KOPT-K1 (cell line): ENCODE data around the gene SSTR1.
"Not testable (repeated sequence)": the region's sequence is repeated elsewhere in the genome, so short reads cannot be mapped to it uniquely, and the experiment has no call there.

Experiments used
- H3K27ac ChIP-seq: fragments of 200-600 bp; sonication (generic); 2 replicates; pipeline ENCODE4 v1.5.1; 2016; ENCODE audit warnings: antibody characterized with exemption, mild to moderate bottlenecking, low read depth, low read length; ENCODE audit not compliant: poor library complexity, severe bottlenecking
- H3K36me3 ChIP-seq: fragments of 200-600 bp; sonication (generic); 2 replicates; pipeline ENCODE4 v1.5.1; 2017; ENCODE audit warnings: antibody characterized with exemption, mild to moderate bottlenecking, low read length, moderate library complexity; ENCODE audit not compliant: insufficient read depth
- H3K9me3 ChIP-seq: fragments of 200-600 bp; sonication (generic); 2 replicates; pipeline ENCODE4 v1.5.1; 2017; ENCODE audit warnings: antibody characterized with exemption, low read length, mild to moderate bottlenecking; ENCODE audit not compliant: insufficient read depth, poor library complexity, severe bottlenecking

Gene SSTR1, protein sequence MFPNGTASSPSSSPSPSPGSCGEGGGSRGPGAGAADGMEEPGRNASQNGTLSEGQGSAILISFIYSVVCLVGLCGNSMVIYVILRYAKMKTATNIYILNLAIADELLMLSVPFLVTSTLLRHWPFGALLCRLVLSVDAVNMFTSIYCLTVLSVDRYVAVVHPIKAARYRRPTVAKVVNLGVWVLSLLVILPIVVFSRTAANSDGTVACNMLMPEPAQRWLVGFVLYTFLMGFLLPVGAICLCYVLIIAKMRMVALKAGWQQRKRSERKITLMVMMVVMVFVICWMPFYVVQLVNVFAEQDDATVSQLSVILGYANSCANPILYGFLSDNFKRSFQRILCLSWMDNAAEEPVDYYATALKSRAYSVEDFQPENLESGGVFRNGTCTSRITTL

DNA sequence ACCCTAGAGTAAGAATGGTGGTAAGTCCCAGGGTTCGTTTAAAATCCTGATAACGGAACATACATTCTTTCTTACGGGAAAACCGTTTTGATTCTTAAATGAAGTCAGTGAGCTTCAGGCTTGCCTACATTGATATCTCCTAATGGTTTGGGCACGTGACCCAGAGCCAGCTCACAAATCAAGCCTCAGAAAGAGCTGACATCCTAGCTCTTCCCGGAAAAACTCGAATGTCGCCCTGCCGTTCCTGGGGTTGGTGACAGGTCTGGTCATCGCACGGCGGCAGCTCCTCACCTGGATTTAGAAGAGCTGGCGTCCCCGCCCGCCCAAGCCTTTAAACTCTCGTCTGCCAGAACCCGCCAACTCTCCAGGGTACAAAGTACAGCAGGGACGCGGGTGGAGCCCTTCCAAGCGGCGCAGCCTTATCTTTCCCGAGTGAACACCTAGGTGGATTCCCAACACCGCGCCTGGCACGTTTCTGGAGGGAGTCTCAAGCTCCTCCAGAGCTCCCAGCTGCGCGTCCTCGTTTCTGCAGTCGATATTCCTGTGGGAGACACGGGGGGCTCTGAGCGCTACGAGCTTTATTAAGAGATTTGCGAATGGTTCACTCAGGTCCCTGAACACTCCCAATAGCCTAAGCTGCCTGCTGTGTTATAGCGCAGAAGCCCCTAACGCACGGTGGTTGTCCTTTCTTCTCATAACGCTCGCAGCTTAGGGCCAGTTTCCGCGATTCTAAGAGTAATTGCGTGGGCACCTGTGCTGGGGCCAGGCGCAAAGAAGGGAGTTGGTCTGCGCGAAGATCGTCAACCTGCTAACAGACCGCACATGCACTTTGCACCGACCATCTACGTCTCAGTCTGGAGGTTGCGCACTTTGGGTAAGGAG is at the start of gene SSTR1:
SSTR1 (plus strand) TSS at position 169 of the 882 bp plus-strand sequence. CDS start 1,486 bp downstream, outside the sequence.
- Histone ChIP-seq H3K36me3 (no peaks in the 10 kb centered on the region), H3K27ac (no peak within 1 kb of the TSS), H3K9me3 (peaks cover 35% of the 10 kb centered on the region)

DNA sequence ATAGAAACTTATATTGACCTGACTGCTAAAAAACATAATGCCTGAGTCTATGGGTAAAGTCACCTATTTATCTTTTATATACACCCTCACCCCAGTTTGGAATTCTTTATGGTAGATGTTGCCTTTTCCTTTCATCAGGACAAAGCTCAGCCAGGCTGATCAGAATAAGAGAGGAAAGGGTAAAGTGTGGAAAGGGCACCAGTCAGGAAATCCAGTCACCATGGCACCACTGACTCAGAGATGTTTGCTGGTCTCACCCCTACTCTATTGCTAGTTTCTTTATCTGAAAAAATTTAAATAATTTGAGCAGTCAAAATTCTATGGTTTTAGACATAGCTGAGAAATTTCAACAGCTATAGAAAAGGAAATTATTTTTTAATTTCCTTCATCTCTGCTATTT is 49.2 kb upstream of the SSTR1 start:
- no peak overlapping the region for H3K27ac ChIP-seq
- no peaks in the 10 kb centered on the region for H3K9me3 ChIP-seq
- no peaks in the 10 kb centered on the region for H3K36me3 ChIP-seq

DNA sequence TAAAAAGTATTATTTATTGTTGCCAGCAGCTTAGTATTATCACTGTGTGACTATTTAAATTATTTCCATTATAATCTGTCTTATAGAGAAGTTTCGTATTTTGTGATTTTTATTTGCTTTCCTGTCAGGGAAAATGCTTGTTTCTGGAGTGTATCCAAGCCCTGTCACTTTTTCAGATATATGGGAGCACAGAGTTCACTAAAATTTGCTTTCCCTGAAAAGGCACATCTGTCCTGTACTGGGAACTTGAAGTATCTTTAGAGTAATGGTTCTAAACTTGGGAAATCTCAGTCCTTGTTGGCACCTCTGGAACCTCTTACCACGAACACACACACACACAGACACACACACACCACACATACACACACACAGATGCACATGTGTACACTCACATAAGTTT is 39.3 kb upstream of the SSTR1 start:
- H3K9me3 ChIP-seq = no peaks in the 10 kb centered on the region
- no peak overlapping the region for H3K27ac ChIP-seq
- no peaks in the 10 kb centered on the region for H3K36me3 ChIP-seq

DNA sequence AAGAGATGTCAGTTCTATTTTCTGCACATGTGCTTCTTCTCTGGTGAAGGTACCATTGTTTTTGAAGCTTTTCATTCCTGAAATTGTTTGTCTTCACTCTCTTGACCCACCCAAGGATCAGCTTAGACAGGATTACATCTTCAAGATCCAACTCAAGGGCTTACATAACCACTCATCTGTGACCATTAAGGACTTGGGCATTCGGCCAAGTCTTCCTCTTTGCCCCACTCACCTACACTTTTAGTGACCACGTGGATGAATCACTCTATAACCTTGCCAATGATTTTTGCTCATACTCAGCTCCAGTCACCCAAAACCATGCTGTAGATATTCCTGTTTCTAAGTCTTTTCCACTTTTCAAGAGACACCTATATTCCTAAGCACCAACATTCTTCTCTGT is 36.5 kb upstream of the SSTR1 start:
- no peaks in the 10 kb centered on the region for H3K9me3 ChIP-seq
- no peaks in the 10 kb centered on the region for H3K36me3 ChIP-seq
- no peak overlapping the region for H3K27ac ChIP-seq

DNA sequence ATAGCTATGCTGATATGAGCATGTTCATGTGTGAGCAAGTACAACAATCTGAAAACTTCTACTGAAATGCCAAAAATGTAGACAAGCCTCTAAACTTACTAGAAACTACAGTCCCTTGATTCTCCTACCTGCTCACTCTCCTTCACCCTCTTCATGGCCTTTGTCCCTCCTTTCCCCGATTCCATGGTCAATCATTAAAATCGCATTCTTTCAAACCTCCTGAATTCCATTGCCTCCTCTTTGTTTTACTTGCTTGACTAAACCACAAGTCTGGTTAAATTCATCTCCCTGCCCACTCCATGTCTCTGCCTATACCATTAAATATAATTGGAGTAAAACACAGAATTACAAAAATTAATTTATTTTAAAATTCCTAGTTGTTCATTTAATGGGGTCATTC is 33.0 kb upstream of the SSTR1 start:
- Histone ChIP-seq H3K27ac (no peak overlapping the region), H3K9me3 (no peaks in the 10 kb centered on the region)

DNA sequence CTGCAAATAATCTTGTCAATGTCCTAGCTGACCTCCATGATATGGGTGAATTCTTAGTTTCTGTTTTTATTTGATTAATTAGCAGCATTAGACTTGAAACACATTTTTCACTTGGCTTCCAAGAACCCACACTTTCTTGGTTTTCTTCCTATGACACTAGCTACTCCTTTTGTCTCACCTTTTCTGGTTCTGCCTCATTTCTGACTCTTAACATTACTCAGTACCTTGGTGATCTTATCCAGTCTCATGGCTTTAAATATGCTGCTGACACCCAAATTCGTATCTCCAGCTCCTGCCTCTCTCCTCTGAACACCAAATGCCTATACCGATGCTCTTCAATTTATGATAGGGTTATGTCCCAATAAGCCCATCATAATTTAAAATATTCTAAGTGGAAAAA is 32.0 kb upstream of the SSTR1 start:
- Histone ChIP-seq H3K27ac (no peak overlapping the region), H3K9me3 (no peaks in the 10 kb centered on the region), H3K36me3 (no peaks in the 10 kb centered on the region)

More for the DNA sequence above, 33.0 kb upstream of the SSTR1 start:
- no peaks in the 10 kb centered on the region for H3K36me3 ChIP-seq

DNA sequence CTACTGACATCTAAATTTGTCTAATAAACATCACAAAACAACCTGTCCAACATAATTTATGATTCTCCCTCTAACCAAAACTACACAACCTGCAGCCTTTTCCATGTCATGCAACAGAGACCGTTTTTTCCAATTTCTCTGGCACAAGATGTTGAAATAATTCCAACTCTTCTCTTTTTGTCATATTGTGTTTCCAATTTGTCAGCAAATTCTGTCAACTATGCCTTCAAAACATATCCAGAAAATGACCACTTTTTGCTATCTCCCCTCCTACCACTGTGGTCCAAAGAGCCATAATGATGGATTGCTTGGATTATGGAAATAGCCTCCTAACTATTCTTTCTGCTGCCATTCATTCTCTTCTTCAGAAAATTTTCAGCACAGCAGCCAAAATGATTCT is 31.3 kb upstream of the SSTR1 start:
- Histone ChIP-seq H3K36me3 (no peaks in the 10 kb centered on the region), H3K9me3 (no peaks in the 10 kb centered on the region), H3K27ac (no peak overlapping the region)

DNA sequence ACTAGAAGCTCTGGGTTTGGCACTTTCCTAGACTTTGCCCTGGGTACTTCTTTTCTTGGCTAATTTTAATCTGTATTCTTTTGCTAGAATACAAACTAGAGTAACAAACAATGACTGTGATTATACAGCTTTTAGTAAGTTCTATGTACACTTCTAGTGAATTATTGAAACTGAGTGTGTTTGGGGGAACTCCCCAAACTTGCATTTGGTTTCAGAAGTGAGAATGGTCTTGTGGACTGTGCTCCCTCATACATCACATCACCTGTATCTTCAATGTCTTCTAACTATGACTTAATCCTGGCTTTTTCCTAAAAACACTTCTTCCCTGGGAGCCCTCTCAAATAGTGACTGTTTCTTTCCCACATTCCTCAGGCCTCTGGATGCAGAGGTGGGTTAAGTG is 23.6 kb upstream of the SSTR1 start:
- no peak overlapping the region for H3K27ac ChIP-seq
- no peaks in the 10 kb centered on the region for H3K9me3 ChIP-seq
- no peaks in the 10 kb centered on the region for H3K36me3 ChIP-seq

DNA sequence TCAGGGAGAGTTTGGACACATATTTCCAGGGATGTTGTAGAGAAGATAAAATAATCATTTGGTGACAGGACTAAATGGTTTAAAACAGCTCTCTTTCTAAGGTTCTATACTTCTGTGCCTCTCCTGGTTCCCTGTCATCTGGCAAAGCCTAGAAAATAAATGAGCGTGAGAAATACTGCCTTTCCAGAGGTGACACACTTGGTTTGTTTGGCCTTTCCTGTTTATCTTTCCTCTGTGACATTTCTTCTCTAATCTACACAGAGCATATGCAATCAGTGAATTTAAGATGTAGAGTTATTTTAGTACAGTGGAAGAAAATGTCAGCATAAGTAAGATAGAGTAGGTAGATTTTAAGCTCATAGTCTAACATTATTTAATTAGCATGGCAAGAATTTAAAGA is 22.0 kb upstream of the SSTR1 start:
- Histone ChIP-seq H3K9me3 (no peaks in the 10 kb centered on the region), H3K27ac (no peak overlapping the region), H3K36me3 (no peaks in the 10 kb centered on the region)

DNA sequence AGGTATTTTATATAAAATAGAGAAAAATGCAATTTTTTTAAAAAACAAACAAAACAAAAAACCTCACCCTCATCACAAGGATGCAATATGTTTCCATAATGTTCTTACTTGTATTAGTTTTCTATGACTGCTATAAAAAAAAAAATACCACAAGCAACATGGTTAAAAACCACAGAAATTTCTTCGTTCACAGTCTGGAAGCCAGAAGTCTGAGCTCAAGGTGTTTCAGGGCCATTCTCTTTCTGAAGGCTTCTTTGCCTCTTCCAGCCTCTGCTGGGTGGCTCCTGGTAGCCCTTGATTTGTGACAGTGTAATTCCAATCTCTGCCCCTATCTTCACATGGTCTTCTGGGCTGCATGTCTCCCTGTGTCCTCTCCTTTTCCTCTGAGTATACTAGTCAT is 21.5 kb upstream of the SSTR1 start:
- Histone ChIP-seq H3K36me3 (no peaks in the 10 kb centered on the region), H3K27ac (no peak overlapping the region), H3K9me3 (no peaks in the 10 kb centered on the region)

DNA sequence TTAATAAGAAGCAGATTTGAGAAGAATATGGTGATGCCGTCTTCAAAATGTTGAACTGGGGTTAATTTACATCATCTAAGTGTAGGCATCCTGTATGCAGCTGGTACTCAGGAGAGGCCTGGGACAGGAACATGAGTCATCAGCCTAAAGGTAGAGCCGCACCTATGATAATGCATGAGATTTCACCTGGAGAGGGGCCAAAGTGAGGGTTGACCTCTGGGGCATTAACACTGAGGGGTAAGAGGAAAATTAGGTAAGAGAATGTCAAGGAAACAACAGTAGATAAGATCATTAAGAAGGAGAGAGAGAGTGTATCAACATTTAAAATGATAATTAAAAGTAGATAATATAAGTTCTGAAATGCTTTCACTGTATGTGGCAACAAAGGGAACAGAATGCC is 20.2 kb upstream of the SSTR1 start:
- no peaks in the 10 kb centered on the region for H3K36me3 ChIP-seq
- no peak overlapping the region for H3K27ac ChIP-seq
- no peaks in the 10 kb centered on the region for H3K9me3 ChIP-seq

DNA sequence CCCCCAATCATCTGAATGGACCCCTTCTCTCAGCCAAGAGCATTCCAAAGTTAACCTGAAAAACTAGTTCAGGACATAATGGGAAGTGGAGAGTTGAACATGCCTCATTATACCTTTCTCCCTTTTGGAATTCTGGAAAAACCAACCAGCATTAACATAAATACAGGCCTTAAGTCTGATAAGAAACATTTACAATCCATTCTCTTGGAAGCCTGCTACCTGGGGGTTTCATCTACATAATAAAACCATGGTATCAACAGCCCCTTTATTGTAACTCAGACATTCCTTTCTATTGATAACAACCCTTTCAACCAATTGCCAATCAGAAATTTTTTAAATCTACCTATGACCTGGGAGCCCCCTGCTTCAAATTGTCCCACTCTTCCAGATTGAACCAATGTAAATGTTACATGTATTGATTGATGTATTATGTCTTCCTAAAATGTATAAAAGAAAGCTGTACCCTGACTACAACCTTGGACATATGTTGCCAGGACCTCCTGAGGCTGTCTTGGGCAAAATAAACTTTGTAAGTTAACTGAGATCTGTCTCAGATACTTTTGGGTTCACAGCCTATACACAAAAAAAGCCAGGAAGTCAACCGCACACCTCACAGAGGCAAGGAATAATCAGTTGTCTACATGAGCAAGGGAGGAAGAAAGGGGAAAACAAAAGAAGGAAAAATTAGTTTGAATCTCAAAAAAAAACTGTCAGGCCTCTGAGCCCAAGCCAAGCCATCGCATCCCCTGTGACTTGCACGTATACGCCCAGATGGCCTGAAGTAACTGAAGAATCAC is 17.6 kb upstream of the SSTR1 start:
- no peaks in the 10 kb centered on the region for H3K9me3 ChIP-seq
- no peaks in the 10 kb centered on the region for H3K36me3 ChIP-seq
- no peak overlapping the region for H3K27ac ChIP-seq

DNA sequence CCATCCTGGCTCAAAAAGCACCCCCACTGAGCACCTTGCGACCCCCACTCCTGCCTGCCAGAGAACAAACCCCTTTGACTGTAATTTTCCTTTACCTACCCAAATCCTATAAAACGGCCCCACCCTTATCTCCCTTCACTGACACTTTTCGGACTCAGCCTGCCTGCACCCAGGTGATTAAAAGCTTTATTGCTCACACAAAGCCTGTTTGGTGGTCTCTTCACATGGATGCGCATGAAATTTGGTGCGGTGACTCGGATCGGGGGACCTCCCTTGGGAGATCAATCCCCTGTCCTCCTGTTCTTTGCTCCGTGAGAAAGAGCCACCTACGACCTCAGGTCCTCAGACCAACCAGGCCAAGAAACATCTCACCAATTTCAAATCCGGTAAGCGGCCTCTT is 16.9 kb upstream of the SSTR1 start:
- H3K36me3 ChIP-seq, H3K27ac ChIP-seq, H3K9me3 ChIP-seq: not testable (repeated sequence)

DNA sequence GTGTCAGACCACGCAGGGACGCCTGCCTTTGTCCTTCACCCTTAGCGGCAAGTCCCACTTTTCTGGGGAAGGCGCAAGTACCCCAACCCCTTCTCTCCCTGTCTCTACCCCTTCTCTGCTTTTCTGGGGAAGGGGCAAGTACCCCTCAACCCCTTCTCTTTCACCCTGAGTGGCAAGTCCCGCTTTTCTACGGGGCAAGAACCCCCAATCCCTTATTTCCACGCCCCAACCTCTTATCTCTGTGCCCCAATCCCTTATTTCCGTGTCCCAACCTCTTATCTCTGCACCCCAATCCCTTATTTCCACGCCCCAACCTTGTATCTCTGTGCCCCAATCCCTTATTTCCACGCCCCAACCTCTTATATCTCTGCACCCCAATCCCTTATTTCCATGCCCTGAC is 16.2 kb upstream of the SSTR1 start:
- not testable (repeated sequence) for H3K9me3 ChIP-seq, H3K36me3 ChIP-seq, H3K27ac ChIP-seq
